ENCODE data around the gene VTI1A. TPM values are rescaled to one million over a fixed set of nuclear protein-coding genes. Genes with fewer than 3 reads are reported as not detected.

The VTI1A gene
- total and polyA plus RNA-seq, 8 donors, result 7.3 to 20.2 (median 11.6) TPM

GRCh38 chr10:112811741-112812551, 364.9 kb downstream of the VTI1A start:
- Histone ChIP-seq H3K27ac (peak overlapping the region in 2 of 4 donors; percentile 22 to 46), H3K4me3 (no peak overlapping the region), H3K27me3 (no peaks in the 10 kb centered on the region), H3K9me3 (no peaks in the 10 kb centered on the region), H3K4me1 (no peaks in the 10 kb centered on the region), H3K36me3 (no peaks in the 10 kb centered on the region)
- TF ChIP-seq, protein P1, sequence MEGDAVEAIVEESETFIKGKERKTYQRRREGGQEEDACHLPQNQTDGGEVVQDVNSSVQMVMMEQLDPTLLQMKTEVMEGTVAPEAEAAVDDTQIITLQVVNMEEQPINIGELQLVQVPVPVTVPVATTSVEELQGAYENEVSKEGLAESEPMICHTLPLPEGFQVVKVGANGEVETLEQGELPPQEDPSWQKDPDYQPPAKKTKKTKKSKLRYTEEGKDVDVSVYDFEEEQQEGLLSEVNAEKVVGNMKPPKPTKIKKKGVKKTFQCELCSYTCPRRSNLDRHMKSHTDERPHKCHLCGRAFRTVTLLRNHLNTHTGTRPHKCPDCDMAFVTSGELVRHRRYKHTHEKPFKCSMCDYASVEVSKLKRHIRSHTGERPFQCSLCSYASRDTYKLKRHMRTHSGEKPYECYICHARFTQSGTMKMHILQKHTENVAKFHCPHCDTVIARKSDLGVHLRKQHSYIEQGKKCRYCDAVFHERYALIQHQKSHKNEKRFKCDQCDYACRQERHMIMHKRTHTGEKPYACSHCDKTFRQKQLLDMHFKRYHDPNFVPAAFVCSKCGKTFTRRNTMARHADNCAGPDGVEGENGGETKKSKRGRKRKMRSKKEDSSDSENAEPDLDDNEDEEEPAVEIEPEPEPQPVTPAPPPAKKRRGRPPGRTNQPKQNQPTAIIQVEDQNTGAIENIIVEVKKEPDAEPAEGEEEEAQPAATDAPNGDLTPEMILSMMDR (IDR thresholded peaks at IDR 0.05), result no peak
- 65 to 68% methylated on average over 14 of the region's 14 CpGs for WGBS, 2 donors
- ATAC-seq (peak; percentile 74 to 87 (median 82)), FAIRE-seq (no peak), DNase-seq (peak in 4 of 6 donors; percentile 30 to 57 (median 40))
- intact Hi-C loops (cut with DNase I), result no loop called here

DNA sequence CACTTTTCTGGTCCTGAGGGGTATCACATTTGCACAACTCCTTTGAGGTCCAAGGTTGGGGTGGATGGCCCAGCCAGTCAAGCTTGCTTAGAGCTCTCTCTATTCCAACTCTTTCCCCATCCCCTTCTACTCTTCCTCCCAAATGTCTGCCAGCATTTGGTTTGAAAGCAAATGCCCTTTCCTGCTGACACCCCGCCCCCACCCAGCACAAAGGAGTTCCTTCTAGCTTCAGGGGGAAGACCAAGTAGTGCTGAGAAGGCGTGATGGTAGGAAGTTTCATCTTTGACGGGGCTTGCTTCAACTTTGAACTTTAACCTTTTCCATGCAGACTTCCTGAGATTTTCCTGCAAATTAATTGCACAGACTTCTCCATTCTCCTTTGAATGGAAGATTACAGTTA, 365.6 kb downstream of the VTI1A start:
- 93 to 98% methylated on average over 3 of the region's 3 CpGs for WGBS, 2 donors
- DNase-seq (no peak), FAIRE-seq (no peak), ATAC-seq (no peak)
- no peak overlapping the region for H3K4me3 ChIP-seq
- TF ChIP-seq, protein P1 (IDR thresholded peaks at IDR 0.05), result no peak
- H3K27me3 ChIP-seq, result no peaks in the 10 kb centered on the region
- H3K9me3 ChIP-seq, result no peaks in the 10 kb centered on the region
- intact Hi-C loops (cut with DNase I), result no loop called here
- no peaks in the 10 kb centered on the region for H3K4me1 ChIP-seq
- H3K36me3 ChIP-seq, result no peaks in the 10 kb centered on the region
- H3K27ac ChIP-seq, result no peak overlapping the region

DNA sequence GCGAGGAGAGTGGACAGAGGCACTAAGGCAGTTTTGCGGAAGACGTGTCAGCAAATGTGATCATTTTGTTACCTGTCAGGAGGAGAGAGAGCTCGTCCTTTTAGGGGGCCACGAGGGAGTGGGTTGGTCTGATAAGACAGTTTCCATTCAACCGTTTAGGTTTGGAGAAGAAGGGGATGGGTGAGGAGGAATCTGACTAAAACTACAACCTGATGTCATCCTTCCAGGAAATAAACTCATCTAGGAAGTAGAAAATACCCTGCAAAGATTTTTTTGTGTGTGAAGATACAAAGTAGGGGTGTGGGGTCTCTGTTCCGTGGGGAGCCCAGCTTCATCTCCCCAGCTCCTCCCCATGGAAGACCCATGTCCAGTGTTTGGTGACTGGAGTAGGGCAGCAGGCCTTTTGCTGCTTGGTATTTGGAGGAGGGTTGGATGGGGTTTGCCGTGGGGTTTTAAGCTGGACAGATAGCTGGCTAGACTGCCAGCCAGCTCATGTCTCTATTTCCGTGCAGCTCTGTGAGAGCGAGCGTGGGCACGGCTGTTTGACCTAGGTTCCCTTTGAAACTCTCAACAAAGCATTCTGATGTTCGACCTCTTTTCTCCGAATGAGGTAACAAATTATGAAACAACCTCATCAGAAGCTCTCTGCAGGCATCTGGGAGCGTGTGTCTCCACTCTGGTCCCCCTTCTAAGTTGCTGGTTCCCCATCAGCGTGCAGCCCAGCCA, 367.0 kb downstream of the VTI1A start:
- no peak for FAIRE-seq
- TF ChIP-seq, protein P1 (IDR thresholded peaks at IDR 0.05), result no peak
- H3K27ac ChIP-seq, result no peak overlapping the region
- no peaks in the 10 kb centered on the region for H3K9me3 ChIP-seq
- no peak overlapping the region for H3K4me3 ChIP-seq
- no peaks in the 10 kb centered on the region for H3K36me3 ChIP-seq
- H3K4me1 ChIP-seq, result no peaks in the 10 kb centered on the region
- DNase-seq, result no peak
- no peak for ATAC-seq
- H3K27me3 ChIP-seq, result no peaks in the 10 kb centered on the region
- intact Hi-C loops (cut with DNase I), result no loop called here
- 91 to 95% methylated on average over 16 of the region's 16 CpGs for WGBS, 2 donors

GRCh38 chr10:112815269-112816032, 368.4 kb downstream of the VTI1A start:
- FAIRE-seq (no peak), DNase-seq (no peak), ATAC-seq (peak in 1 of 4 donors; percentile 24)
- Histone ChIP-seq H3K4me3 (no peak overlapping the region), H3K36me3 (no peaks in the 10 kb centered on the region), H3K4me1 (no peaks in the 10 kb centered on the region), H3K9me3 (no peaks in the 10 kb centered on the region), H3K27ac (no peak overlapping the region), H3K27me3 (no peaks in the 10 kb centered on the region)
- intact Hi-C loops (cut with DNase I), result no loop called here
- TF ChIP-seq, protein P1 (IDR thresholded peaks at IDR 0.05), result no peak
- 76 to 80% methylated on average over 16 of the region's 16 CpGs for WGBS, 2 donors

All from pancreas (tissue), 10 donors.